ENCODE data around the gene TBATA.

Gene TBATA

DNA sequence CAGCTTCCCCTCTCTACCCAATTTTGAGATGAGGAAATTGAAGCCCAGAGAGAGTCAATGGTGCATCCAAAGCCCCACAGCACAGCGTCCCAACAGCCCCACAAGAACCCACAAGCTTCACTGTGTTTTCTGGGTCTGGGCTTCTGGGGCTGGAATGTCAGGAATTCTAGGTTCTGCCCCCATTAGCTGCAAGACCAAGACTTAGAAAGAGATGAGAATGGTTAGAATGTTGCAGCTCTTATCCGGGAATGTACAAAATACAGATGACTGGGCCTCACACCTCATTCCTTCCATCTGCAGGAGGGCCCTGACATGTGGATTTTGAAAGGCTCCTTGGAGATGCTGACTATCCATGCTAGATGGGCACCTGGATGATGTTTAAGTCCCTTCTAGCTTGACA, 24.5 kb upstream of the TBATA start:
- no peak overlapping the region for H3K27ac ChIP-seq
- no peak overlapping the region for H3K4me3 ChIP-seq

DNA sequence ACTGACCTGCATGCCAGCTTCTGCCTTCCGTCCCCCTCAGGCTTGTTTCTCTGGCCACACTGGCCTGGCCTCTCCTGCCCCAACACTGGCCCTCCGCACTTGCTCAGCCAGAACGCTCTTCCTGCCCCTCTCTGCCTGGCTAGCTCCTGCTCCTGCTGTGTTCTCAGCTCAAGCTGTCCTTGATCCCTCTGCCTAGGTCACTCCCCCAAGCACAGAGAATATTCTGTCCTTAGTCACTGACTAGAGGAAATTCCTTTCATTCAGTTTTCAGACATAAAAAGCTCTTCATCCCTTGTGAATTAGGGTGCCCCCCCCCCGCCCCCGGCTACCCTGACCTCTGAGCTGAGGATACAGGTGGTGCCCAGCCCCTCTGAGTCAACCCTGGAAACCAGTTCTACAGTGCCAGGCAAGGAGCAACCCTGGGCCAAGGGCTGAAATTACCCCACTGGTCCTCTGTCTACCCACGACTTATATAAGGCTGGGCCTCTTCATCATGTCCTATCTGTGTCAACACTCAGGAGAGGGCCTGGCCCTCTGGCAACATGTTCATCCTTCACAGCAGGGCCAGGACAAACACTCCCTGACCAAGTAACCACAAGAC, 23.9 kb upstream of the TBATA start:
- no peak overlapping the region for H3K4me3 ChIP-seq
- H3K27ac ChIP-seq, result no peak overlapping the region

DNA sequence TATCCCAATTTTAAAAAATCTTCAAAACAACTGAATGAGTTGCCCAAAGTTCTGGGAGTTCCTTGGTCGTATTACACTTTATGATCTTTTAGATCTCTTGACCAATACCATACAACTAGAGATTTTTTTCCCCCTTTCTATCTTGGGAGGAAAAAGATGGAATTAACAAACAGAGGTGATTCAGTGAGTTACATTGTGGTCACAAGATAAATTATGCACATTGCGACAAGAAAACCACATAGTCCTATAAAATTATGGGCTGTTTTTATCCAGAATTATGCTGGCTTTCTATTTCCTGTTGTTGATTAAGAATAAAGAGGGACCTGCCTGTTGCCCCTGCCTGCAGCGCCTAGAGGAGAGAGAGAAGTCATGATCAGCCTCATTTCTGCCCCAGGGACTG, 22.4 kb upstream of the TBATA start:
- Histone ChIP-seq H3K27ac (no peak overlapping the region), H3K4me3 (no peak overlapping the region)

DNA sequence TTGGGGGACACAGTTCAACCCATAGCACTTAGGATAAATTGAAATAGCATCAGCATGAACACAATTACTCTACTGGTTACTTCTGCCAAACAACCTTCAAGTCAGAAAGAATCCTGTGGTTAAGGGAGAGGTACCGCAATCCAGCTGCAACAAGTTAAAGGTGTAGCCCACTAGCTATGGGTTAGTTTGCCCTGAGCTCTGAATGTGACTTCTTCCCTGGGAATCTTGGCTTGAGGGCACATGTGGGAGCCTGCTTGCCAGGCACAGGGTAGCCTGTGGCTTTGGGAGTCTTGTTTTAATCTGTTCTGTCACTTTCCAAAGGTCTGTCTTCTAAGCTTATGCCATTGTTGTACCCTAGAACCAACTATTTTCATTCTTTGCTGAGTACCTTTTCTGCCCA, 21.7 kb upstream of the TBATA start:
- no peak overlapping the region for H3K4me3 ChIP-seq

DNA sequence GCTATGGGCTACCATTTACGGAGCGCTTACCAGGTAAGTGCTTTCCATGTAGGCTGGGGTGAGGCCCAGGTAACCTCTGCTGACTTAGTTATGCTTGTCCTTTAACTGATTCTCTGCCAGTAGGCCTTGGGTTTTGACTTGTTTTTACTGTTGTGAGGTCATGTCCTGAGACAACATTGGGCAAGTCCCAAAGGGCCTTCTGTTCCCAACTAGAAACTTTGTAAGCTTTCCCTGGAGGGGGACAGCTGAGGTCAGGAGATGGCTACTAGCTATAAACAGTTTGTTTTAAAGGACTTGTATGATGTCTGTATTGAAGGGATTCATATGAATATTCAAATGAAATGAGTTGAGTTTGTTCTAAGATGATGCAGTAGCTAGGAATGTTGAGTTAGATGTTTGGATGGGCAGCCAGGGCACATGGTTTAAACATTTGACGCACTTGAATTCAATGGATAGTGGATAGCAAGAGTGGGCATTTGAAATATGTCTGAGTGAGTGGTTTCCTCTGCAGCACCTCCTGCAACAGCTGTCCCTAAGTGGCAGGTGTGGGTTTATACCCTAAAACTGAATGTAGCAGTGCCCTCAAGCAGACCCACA, 20.5 kb upstream of the TBATA start:
- Histone ChIP-seq H3K27ac (peak overlapping the region in 1 of 21 experiments; percentile 62), H3K4me3 (no peak overlapping the region)

More for the DNA sequence above, 21.7 kb upstream of the TBATA start:
- no peak overlapping the region for H3K27ac ChIP-seq

DNA sequence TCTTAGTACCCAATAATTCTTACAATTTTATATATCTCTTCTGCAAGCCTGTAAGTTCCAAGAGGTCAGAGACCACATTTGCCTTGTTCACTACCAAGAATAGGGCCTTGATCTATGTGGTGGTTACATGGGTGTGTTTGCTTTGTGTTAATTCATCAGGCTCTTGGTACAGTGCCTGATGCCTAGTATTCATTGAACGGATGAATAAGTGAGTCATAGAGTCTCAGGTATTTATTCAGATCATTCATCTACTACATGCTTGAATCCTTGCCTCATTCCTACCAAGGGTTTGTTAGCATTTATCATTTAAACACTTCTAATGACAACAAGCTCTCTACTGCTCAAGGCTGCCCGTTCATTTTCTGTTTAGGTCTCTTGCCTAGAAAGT, 19.2 kb upstream of the TBATA start:
- Histone ChIP-seq H3K4me3 (no peak overlapping the region), H3K27ac (peak overlapping the region in 11 of 21 experiments; percentile 20 to 62 (median 47))

DNA sequence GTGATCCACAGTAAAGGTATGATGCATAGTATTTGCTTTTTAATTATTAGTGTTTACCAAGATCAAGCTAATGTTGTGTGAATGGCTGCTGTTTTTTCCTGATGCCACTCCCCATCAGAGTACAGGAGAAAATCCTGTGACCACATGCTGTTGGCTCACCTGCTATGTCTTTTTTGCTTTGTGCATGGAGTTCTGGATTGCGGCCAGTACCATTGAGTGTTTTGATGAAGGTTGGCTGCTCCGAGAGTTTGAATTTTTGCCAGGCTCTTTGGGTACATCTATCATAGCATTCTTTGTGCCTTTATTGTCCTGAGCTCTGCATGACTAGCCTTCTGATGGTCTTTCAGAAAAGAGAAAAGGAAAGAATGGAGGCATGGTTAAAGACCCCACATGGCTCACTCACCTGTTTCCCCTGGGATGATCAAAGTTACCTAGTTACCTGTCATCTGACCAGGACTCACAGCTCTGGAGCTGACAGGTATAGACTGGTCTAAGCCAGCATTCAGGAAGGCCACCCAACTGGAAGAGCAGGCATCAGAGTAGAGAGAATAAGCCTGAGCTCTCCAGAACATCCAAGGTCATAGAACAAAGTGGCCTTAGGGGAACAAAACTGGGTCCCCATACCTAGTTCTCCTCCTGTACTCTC, 18.7 kb upstream of the TBATA start:
- H3K27ac ChIP-seq, result peak overlapping the region in 10 of 21 experiments; percentile 20 to 62 (median 46)
- no peak overlapping the region for H3K4me3 ChIP-seq

DNA sequence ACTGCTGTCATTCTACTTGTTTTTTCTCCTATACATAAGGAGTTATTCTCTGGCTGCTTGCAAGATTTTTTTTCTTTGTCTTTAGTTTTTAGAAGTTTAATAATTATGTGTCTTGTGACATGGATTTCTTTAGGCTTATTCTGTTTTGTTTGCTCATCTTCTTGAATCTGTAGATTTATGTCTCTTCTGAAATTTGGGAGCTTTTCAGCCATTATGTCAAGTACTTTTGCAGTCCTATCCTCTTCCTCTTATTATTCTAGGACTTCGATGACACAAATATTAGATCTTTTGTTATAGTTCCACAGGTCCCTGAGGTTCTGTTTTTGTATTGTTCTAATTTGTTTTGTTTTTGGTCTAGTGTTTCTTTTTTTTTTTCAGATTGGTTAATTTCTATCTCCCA, 16.7 kb upstream of the TBATA start:
- no peak overlapping the region for H3K27ac ChIP-seq

DNA sequence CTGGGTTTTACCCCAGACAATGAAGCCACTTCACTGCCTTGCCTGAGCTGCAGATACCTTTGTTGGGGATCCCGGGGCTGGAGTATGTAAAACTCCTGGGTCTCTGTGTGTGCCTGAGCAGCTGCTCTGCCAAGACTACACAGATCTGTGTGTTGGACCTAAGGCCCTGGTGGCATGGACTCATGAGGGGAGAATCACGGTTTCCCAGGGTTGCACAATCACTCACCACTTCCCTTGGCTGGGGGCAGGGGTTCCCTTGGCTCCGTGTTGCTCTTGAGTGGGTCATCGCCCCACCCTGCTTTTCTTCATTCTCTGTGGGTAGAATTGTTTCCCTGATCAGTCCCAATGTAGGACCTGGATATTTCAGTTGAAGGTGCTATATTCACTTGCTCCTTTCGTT, 13.9 kb upstream of the TBATA start:
- Histone ChIP-seq H3K27ac (no peak overlapping the region), H3K4me3 (no peak overlapping the region)

More for the DNA sequence above, 16.7 kb upstream of the TBATA start:
- H3K4me3 ChIP-seq, result no peak overlapping the region

DNA sequence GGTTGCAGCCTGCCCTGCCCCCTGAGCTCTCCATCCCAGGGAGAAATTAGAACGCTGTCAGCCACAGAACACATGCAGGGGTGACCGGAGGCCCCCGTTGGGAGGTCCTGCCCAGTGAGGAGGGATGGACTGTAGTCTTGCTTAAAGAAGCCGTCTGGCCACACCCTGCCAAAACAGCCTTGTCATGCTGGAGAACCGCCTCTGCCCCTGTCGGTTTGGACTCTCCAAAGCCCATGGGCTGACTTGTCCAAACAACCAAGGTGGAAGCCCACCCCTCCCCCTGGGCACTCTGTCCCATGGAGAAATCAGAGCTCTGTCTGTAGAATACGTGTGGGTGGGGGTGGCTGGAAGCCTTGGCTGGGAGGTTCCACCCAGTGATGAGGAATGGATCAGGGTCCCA, 12.7 kb upstream of the TBATA start:
- no peak overlapping the region for H3K27ac ChIP-seq

DNA sequence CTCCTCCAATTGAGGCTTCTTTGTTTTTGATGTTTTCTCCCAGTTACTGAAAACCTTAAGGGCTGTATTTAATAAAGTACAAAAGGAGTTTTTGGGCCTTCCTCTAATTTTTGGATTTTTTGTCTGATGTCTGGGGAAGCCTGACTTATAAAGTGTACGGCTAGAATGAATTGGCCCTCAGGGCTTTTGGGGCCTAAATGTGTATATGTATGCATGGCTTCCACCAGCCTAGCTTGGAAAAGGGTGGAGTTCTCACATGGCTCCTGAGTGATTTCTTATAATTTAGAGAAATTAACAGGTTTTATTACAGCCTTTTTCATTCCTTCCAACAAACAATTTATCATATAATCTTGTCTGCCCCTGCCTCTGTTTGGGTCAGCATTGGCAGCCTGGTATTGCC, 10.4 kb upstream of the TBATA start:
- H3K4me3 ChIP-seq, result no peak overlapping the region
- H3K27ac ChIP-seq, result no peak overlapping the region

More for the DNA sequence above, 12.7 kb upstream of the TBATA start:
- H3K4me3 ChIP-seq, result no peak overlapping the region

DNA sequence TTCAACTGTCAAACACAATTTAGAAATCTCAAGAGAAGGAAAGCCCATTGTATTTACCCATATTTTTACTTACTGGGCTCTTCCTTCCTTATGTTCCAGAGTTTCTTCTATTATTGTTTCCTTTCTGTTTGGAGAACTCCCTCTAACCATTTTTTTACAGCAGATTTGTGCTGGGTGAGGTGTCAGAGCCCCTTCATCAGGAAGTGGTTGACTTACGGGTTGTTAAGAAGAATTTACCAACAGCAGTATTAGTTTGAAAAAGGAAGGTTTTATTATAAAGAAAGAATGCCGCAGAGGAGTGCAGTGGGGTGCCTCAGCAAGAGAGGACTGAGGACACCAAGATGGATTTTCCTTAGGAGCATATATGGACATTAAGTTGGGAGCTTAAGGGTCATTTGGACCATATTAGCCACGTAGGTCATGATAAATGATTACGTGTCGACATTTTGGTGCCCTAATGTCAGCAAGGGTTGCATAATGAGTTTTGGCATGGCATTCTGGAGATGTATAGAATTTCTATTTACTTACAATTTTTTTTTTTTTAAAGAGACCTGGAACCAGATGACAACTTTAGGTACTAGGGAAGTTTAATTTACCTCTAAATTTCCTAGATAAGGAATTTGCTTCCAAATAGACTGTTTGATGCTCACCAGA, 6.3 kb upstream of the TBATA start:
- Histone ChIP-seq H3K27ac (no peak overlapping the region), H3K4me3 (no peak overlapping the region)

DNA sequence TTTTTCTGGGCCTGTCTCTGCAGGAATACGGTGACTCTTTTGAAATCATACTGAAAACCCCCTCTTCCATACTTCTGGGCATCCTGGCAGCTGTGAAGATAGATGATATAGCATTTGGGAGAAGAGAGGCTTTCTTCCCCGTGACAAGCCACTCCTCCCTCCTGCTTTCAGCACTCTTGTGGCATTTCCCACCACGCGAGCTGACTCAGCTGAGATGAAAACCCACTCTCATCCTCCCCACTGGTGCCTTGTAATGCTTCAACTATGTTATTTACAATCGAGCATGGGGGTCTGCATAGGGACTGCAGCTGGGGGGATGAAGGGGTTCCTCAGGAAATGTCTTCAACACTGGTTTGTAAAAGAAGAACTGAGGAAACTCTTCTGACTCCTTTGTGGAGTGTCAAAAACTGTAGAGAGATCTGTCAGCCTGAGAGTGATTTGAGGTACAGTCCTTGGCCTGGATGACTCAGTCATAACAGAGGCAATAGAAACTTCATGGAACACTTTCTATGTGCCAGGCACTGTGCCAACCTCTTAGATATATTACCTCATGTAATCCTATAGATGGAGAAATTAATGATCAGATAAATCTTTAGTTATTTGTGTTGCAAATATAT, 1.7 kb upstream of the TBATA start:
- Histone ChIP-seq H3K27ac (no peak overlapping the region), H3K4me3 (no peak overlapping the region)

DNA sequence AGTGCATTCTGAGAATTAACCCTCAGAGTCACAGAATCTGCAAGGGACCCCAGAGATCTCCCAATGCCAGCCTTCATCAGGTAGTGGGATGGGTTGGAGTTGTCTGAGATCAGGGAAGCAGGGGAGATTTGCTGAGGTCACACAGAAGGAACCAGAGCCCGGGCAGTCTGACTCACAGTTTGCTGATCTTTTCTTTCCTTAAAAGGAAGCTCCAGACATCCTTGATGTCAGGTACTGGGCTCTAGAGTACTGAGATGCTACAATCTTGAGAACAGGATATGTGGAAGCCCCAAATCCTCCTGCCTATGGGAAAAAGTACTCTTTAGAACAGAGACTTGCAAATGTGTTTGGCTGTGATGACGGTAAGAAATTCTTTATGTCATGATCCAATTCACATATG, 706 bp downstream of the TBATA start:
- Histone ChIP-seq H3K4me3 (no peak overlapping the region), H3K27ac (no peak overlapping the region)

DNA sequence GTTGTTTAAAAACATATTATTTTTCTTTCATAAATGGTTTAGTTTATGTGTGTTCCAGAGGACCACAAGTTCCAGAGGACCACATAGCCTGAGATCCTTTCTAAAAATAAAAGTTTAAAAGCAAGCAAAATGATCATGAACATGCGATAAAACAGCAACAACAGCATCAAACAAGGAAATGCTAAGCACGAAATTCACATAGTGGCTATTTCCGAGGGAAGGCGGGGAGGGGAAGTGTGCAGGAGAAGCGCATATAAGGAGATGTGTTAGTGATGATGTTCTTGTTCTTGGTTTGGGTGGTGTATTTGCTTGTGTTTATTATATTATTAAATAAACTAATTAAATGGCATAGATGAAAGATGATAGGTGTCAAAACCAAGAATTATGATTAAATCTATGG, 1.2 kb downstream of the TBATA start:
- Histone ChIP-seq H3K27ac (no peak overlapping the region), H3K4me3 (no peak overlapping the region)

DNA sequence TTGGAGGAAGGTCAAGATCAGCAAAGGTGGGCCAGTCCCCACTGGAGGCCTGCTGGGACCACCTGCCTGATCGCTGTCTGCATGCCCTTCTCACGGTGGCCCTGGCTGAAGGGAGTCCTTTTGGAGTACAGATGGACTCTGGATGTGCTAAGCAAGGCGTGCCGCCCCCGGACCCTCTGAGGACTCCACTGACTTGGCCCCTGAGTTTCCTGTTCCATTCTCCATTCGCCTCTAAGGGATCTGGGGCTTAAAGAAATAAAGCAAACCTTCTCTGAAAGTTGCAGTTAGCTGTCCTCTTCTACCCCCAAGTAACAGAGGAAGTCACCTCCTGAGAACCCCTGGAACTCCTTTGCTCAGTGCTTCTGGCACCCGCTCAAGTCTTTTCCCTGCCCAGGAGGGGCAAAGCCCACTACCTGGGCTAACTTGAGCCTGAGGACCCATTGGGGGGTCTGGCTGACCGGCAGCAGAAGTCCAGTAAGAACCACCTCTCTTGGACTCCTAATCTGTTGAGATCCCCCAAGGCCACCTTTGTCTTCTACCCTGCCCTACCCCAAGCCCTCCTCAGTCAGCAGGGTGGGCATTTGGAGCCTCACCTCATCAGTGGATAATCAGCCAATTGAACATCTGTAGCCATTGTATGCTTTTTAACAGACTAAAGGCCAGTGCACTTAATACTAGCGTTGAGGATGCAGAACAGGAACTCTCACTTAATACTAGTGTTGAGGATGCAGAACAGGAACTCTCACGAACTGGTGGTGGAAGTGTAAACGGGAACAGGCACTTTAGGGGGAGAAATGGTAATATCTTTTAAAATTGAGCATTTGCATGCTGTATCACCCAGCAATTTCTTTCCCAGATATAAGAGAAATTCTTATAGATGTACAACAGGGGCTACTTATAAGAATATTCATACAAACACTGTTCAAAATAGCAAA, 2.2 kb downstream of the TBATA start:
- Histone ChIP-seq H3K4me3 (no peak overlapping the region), H3K27ac (no peak overlapping the region)

DNA sequence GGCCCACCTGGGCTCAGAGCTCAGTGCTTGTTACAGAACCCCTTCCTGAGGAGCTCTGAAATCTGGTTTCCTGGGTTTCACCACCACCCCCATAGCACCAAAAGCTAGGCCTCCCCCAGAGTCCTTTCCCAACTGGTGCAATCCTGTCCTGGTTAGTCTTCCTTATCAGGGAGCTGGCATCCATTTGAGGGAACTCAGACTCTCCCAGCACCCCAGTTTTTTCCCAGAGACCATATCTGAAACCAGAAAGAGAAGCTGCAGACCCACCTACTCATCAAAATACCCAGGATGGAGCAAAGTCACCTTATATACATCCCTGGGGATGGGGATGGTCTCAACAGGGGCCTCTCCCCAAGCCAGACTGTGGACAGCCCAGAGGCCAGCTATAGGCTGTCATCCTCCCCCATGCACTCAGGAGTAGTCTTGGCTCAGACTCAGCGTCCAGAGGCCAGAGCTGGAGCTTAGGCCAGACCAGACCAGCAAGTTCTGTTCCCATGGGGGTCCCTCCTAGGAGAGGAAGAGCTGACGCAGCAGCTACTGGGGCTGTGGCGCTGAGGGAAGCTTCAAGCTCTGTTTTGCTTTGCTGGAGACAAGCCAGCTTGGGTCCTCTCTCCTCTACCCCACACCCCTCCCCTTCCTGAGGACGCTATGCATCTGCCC, 3.0 kb downstream of the TBATA start:
- no peak overlapping the region for H3K4me3 ChIP-seq
- H3K27ac ChIP-seq, result no peak overlapping the region

DNA sequence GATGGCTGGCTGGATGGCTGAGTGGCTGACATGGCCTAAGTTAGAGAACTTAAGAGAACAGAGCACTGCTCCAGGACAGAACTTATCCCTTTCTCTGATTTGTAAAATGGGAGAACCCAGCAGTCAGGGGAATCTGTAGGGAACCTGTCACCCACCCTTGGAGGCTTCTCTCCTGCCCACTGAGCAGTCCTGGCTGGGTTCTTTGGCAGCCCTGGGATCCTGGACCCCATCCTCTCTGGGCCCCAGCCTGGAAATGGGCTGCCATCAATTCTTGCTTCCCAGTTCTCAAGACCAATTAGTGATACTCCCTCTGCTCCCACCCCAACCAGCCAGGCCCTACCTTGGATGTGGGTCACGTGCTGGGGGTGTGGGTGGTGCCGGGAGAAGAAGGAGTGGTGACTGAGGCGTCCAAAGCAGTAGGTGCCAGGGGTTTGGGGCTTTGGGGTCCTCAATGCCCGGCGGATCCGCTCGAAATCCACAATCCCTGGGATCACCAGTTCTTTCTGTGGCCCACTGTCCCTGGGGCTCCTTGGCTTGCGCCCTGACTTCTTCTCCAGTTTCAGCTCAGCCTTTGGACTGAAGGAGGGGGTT, 3.6 kb downstream of the TBATA start:
- Histone ChIP-seq H3K27ac (no peak overlapping the region), H3K4me3 (no peak overlapping the region)

DNA sequence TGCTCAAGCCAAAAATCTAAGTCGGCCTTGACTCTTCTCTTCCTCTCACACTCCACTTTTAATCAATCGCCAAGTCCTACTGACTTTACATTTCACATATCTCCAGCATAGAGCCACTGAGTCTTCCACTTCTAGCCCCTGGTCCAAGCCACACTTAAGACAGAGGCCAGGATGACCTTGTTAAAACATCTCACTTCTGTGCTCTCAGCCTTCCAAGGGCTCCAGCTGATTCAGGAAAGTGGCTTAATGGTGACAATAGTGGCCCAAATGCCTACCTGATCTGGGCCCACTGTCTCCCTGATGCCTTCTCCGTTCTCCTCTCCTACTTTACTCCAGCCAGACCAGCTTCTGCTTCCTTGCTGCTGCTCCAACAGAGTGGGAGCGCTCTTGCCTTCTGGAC, 4.4 kb downstream of the TBATA start:
- no peak overlapping the region for H3K27ac ChIP-seq

More for the DNA sequence above, 4.4 kb downstream of the TBATA start:
- H3K4me3 ChIP-seq, result no peak overlapping the region

Data from skin epidermis (tissue), 12 donors.